H9 (cell line): ENCODE results near the gene KRTAP10-8. TPM values are rescaled to one million over a fixed set of nuclear protein-coding genes. Genes with fewer than 3 reads are reported as not detected.

Experiments used
- total RNA-seq: library from RNA; stranded (reverse); gene quantifications from 2 replicates; pipeline ENCODE4 v1.2.1, GENCODE V29; 2021

The KRTAP10-8 gene
- total RNA-seq, 1 experiment from 2014 or later: not detected

Other genes starting within 250 kb of the KRTAP10-8 start
- gene LRRC3, start 156.6 kb upstream of the KRTAP10-8 start, total RNA-seq: 2.6 and 3.1 TPM in 2 replicates
- not detected in 2 replicates for gene KRTAP10-1, start 71.9 kb upstream of the KRTAP10-8 start, total RNA-seq
- not detected in 2 replicates for gene KRTAP10-2, start 60.6 kb upstream of the KRTAP10-8 start, total RNA-seq
- not detected in 2 replicates for gene KRTAP10-3, start 53.3 kb upstream of the KRTAP10-8 start, total RNA-seq
- not detected in 2 replicates for gene KRTAP10-4, start 38.4 kb upstream of the KRTAP10-8 start, total RNA-seq
- gene KRTAP10-5, start 31.5 kb upstream of the KRTAP10-8 start, total RNA-seq: not detected in 2 replicates
- gene KRTAP10-6, start 19.6 kb upstream of the KRTAP10-8 start, total RNA-seq: not detected in 2 replicates
- not detected in 2 replicates for gene KRTAP10-7, start 11.5 kb upstream of the KRTAP10-8 start, total RNA-seq
- not detected in 2 replicates for gene KRTAP10-9, start 15.0 kb downstream of the KRTAP10-8 start, total RNA-seq
- gene KRTAP10-10, start 25.3 kb downstream of the KRTAP10-8 start, total RNA-seq: not detected in 2 replicates
- gene KRTAP10-11, start 34.3 kb downstream of the KRTAP10-8 start, total RNA-seq: not detected in 2 replicates
- gene KRTAP12-4, start 42.6 kb downstream of the KRTAP10-8 start, total RNA-seq: not detected in 2 replicates
- gene KRTAP12-3, start 45.9 kb downstream of the KRTAP10-8 start, total RNA-seq: not detected in 2 replicates
- gene KRTAP12-2, start 54.8 kb downstream of the KRTAP10-8 start, total RNA-seq: not detected in 2 replicates
- gene KRTAP12-1, start 70.1 kb downstream of the KRTAP10-8 start, total RNA-seq: not detected in 2 replicates
- gene KRTAP10-12, start 85.1 kb downstream of the KRTAP10-8 start, total RNA-seq: not detected in 2 replicates
- 1.2 and 1.3 TPM in 2 replicates for gene TSPEAR, start 99.5 kb downstream of the KRTAP10-8 start, total RNA-seq
- 106 and 121 TPM in 2 replicates for gene UBE2G2, start 189.7 kb downstream of the KRTAP10-8 start, total RNA-seq
- 82.9 and 85.7 TPM in 2 replicates for gene SUMO3, start 206.0 kb downstream of the KRTAP10-8 start, total RNA-seq